ENCODE results near the gene HOXB2.

DNA sequence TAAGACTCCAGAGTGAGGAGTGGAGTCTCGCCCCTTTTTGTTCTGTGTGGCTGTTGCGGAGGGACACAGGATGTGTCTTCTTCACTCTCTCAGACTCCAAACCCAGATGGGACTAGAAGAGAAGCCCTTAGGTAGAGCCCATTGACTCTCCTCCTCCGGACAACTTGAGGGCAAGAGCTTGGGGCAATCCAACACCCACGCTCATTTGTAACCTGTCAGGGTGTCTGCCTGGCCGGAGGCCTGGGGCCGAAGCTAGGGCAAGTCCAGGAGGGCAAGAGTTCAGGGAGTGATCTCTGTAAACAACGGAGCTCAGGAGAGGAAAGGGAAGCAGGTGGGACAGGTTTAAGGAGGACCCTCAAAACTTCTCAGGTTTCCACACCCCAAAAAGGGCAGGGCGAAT is 12.6 kb downstream of the HOXB2 start:
- no peak for TF ChIP-seq CTCF (IDR thresholded peaks at IDR 0.05)
- no peak for TF ChIP-seq POLR2A (IDR thresholded peaks at IDR 0.05)

All from right lobe of liver (tissue), 4 donors.